Right renal cortex interstitium (tissue), 3 donors: Measurements from ENCODE around the gene UQCC2. TPM values are rescaled to one million over a fixed set of nuclear protein-coding genes. Genes with fewer than 3 reads are reported as not detected.

Source experiments
- DNase-seq, 3 donors: peaks; one replicate each; pipeline ENCODE4 v3.0.0-alpha.2; 2013; ENCODE audit warnings: low read depth in 3 of 3, low spot score in 2 of 3
- polyA plus RNA-seq, 3 donors: library from polyadenylated mRNA; unstranded; fragments of 120-200 nt; gene quantifications; one replicate each; pipeline ENCODE4 v1.2.1, GENCODE V29; 2013; ENCODE audit not compliant: insufficient read length in 3 of 3

The UQCC2 gene
- polyA plus RNA-seq, 3 donors = 48.7 to 60.2 (median 60.2) TPM

- no peak for DNase-seq
These were observed 18.7 kb downstream of the UQCC2 start for GRCh38 chr6:33692760-33693158.

GRCh38 chr6:33692078-33692759, 19.3 kb downstream of the UQCC2 start:
- DNase-seq = no peak

- DNase-seq = no peak
These were observed 19.9 kb downstream of the UQCC2 start for GRCh38 chr6:33691456-33692077.

GRCh38 chr6:33690766-33691165, 20.7 kb downstream of the UQCC2 start:
- no peak for DNase-seq

- no peak for DNase-seq
These were observed 21.6 kb downstream of the UQCC2 start for GRCh38 chr6:33689879-33690278.

GRCh38 chr6:33689148-33689494, 22.4 kb downstream of the UQCC2 start:
- no peak for DNase-seq

GRCh38 chr6:33688451-33689147, 22.9 kb downstream of the UQCC2 start:
- no peak for DNase-seq

- DNase-seq = no peak
These were observed 23.5 kb downstream of the UQCC2 start for GRCh38 chr6:33688006-33688405.

- no peak for DNase-seq
These were observed 24.2 kb downstream of the UQCC2 start for GRCh38 chr6:33686981-33687975.

GRCh38 chr6:33686225-33686924, 25.1 kb downstream of the UQCC2 start:
- no peak for DNase-seq

- DNase-seq = no peak
These were observed 25.9 kb downstream of the UQCC2 start for GRCh38 chr6:33685411-33686224.

- no peak for DNase-seq
These were observed 26.5 kb downstream of the UQCC2 start for GRCh38 chr6:33684983-33685382.

GRCh38 chr6:33684428-33684896, 27.0 kb downstream of the UQCC2 start:
- DNase-seq = no peak

- DNase-seq = no peak
These were observed 27.7 kb downstream of the UQCC2 start for GRCh38 chr6:33683576-33684427.

GRCh38 chr6:33683051-33683571, 28.4 kb downstream of the UQCC2 start:
- no peak for DNase-seq

- DNase-seq = no peak
These were observed 29.2 kb downstream of the UQCC2 start for GRCh38 chr6:33682341-33682740.

GRCh38 chr6:33679761-33680160, 31.7 kb downstream of the UQCC2 start:
- no peak for DNase-seq

- no peak for DNase-seq
These were observed 32.5 kb downstream of the UQCC2 start for GRCh38 chr6:33678932-33679490.
